EH (cell line): Measurements from ENCODE around the gene FOXC2.

Source experiments
- DNase-seq: peaks from one replicate; pipeline ENCODE4 v3.0.0-alpha.2; 2015; ENCODE audit warnings: low read depth

The FOXC2 gene

DNA sequence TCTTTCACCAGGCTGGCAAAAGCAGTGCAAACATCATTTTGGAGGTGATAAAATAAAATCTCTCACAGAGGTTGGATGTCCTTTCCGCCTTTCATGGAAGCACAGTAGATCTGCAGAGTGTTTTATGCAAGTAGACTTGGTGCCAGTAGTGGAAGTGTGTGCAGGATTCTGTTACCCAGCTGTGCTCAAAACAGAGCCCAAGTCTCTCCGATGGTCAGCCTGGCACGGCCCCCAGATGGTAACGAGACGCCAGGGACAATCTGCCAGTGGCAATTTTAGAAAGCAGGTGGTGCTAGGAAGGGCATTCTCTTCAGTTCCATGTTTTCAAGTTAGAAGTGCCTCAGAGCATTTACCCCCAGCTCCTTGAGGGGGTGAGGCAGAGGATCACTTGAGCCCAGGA, 10.1 kb upstream of the FOXC2 start:
- DNase-seq: no peak

DNA sequence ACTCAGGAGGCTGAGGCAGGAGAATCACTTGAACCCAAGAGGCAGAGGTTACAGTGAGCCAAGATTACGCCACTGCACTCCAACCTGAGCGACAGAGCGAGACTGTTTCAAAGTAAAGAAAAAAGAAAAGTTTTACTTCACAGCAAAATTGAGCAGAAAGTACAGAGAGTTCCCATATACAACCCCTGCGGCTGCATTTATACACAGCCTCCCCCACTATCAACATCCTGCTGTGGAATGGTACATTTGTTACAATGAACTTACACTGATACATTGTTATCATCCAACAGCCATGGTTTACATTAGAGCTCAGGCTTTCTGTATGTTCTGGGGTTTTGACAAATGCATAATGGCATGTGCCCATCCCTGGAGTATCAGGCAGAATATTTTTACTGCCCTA, 9.0 kb upstream of the FOXC2 start:
- no peak for DNase-seq

DNA sequence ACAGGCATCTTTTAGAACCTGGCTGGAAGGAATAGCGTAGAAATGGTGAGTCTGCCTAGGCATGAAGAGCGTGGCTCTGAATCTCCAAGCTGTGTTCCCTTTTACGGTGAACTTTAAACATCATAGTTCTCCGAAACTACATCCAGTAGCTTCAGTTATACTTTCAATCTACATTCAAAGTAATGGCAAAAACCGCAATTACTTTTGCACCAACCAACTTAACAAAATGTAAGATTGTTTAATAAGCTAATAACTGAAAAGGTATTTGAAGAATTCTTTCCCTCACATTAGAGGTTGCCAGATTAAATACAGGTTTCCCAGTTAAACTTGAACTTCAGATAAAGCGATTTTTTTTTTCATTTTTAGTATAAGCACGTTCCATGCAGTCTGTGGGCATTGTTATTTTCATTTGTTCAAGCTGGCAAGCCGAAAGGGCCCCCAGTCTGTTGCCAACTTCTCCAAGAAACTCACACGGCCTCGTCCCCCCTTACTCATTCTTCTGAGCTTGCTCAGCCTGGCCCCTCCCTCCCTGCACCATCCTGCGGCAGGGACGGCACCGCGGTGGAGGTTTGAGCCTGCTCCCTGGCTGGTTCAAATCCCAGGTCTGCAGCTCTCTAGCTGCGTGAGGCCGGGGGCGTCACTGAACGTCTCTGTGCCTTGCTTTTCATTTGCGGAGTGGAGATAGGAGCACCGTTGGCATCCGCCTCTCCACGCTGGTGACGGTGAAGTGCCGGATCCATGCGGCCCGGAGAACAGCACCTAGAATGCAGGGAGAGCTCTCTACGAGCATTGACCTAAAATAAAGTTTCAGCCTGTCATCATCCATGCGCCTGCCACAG, 8.1 kb upstream of the FOXC2 start:
- DNase-seq: peak; percentile 2

GRCh38 chr16:86559802-86560305, 6.8 kb upstream of the FOXC2 start:
- DNase-seq: no peak

DNA sequence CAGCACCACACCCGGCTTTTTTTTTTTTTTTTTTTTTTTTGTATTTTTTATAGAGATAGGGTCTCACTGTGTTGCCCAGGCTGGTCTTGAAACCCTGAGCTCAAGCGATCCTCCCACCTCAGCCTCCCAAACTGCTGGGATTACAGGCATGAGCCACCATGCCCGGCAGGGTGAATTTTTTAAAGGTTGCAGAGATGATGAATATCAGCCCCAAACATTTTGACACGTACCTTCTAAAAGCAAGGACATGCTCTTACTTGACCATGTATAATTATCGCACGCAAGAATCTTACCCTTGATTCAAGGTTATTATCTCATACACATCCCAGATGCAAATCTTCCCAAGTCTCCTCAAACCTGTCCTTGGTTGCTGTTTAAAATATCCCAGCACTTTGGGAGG, 4.3 kb upstream of the FOXC2 start:
- DNase-seq: no peak

DNA sequence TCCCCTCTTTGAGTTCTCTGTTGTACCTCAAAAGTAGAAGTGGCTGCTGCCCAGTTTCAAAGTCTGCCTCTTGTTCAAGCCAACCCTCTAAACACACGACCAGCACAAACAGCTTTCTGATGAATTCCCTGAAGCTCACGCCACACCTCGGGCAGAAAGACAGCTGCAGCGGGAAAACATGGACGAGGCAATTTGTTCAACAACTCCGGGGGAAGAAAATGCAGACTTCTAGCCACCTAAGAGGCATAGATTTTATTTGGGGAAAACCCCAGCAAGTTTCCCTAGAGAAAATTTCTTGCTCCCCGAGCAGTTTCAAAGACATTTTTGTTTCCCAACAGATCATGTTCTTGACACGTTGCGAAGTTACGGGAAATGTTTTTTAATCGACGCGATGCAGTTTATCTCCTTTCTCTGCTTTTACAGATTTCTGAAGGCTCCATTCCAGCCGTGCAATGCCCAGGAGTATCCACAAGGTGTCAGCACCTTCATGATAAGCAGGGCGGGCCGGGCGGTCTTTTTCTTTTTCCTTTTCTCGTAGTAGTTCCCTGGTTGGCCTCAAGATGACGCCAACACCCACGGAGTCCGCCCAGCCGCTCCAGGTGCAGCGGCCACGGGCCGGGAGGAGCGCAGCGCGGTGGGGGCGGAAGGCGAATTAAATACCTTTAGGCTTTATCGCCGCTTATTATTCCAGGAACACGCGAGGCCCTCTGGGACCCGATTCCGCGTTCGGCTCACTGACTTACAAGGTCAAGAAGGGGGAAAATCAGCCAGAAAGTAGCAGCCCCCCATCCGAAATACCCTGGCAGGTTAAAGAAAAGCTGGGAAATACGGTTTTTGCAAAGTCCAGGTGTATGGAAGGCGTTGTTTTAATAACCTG, 2.9 kb upstream of the FOXC2 start:
- DNase-seq: peak; percentile 87

DNA sequence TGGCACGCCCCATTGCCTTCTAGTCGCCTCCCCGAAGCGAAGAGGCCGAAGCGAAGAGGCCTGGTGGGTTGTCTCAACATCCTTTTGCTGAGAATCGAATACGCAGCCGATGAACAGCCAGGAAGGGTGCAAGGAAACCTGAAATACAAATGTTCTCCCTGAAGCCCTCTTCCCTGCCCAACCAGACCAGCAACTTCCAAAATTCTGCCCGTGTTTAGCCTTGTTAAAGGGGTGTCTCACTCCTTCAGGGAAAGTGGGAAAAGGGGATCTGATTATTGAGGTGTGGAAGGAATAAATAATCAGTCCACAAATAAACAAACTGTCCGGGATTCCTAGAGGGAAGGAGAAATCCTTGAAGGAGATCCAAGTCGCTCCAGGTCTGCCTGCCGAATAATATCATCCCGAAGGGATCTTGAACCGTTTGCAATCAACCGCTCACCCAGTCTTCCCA, 1.4 kb upstream of the FOXC2 start:
- DNase-seq: no peak

DNA sequence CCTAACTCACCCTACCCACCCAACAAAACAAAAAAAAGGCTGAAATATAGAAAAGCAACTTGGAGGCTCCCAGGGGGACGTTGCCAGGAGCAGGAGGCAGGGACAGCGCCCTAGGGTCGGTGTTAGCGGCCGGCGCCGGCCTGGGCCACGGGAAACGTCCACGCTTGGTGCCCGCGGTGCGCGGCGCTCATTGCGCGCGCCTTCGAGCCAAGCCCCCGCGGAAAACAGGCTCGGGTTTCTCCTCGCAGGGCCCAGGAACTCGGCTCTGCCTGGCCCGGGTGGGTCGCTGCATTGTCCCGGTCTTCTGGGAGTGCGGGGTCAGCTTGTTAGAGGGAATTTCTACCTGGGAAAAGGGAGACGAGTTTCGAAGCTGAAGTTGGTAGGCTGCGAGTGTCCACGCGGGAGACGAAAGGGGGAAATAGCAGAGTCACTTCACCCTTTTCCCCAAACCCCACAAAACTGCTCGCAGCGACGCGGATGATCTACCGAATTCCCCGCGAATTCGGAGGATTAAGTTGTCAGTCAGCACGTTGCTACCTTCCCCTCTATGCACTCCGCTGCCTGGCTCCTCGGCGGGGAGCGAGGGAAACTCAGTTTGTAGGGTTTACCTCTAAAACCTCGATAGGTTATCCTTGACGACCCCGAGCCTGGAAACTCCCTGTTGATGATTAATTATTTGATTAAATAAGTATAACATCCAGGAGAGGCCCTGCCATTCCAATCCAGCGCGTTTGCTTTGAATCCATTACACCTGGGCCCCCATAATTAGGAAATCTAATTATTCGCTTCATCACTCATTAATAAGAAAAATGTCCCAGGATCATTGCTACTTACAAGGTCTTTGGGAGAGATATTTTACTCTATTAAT, 751 bp upstream of the FOXC2 start:
- peak; percentile 9 for DNase-seq

- peak; percentile 72 for DNase-seq
Observed at GRCh38 chr16:86566966-86567700, 504 bp downstream of the FOXC2 start.

DNA sequence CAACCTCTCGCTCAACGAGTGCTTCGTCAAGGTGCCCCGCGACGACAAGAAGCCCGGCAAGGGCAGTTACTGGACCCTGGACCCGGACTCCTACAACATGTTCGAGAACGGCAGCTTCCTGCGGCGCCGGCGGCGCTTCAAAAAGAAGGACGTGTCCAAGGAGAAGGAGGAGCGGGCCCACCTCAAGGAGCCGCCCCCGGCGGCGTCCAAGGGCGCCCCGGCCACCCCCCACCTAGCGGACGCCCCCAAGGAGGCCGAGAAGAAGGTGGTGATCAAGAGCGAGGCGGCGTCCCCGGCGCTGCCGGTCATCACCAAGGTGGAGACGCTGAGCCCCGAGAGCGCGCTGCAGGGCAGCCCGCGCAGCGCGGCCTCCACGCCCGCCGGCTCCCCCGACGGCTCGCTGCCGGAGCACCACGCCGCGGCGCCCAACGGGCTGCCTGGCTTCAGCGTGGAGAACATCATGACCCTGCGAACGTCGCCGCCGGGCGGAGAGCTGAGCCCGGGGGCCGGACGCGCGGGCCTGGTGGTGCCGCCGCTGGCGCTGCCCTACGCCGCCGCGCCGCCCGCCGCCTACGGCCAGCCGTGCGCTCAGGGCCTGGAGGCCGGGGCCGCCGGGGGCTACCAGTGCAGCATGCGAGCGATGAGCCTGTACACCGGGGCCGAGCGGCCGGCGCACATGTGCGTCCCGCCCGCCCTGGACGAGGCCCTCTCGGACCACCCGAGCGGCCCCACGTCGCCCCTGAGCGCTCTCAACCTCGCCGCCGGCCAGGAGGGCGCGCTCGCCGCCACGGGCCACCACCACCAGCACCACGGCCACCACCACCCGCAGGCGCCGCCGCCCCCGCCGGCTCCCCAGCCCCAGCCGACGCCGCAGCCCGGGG, 1.3 kb downstream of the FOXC2 start:
- DNase-seq: peak; percentile 63

DNA sequence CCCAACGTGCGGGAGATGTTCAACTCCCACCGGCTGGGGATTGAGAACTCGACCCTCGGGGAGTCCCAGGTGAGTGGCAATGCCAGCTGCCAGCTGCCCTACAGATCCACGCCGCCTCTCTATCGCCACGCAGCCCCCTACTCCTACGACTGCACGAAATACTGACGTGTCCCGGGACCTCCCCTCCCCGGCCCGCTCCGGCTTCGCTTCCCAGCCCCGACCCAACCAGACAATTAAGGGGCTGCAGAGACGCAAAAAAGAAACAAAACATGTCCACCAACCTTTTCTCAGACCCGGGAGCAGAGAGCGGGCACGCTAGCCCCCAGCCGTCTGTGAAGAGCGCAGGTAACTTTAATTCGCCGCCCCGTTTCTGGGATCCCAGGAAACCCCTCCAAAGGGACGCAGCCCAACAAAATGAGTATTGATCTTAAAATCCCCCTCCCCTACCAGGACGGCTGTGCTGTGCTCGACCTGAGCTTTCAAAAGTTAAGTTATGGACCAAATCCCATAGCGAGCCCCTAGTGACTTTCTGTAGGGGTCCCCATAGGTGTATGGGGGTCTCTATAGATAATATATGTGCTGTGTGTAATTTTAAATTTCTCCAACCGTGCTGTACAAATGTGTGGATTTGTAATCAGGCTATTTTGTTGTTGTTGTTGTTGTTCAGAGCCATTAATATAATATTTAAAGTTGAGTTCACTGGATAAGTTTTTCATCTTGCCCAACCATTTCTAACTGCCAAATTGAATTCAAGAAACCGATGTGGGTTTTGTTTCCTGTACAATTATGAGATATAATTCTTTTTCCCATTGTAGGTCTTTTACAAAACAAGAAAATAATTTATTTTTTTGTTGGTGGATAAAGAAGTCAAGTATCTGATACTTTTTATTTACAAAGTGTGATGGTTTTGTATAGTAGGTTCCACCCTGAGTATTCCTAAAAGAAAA, 2.3 kb downstream of the FOXC2 start:
- DNase-seq: peak; percentile 25

- DNase-seq: peak; percentile 29
Observed at GRCh38 chr16:86569701-86570447, 3.2 kb downstream of the FOXC2 start.

GRCh38 chr16:86570558-86571529, 4.2 kb downstream of the FOXC2 start:
- peak; percentile 34 for DNase-seq

DNA sequence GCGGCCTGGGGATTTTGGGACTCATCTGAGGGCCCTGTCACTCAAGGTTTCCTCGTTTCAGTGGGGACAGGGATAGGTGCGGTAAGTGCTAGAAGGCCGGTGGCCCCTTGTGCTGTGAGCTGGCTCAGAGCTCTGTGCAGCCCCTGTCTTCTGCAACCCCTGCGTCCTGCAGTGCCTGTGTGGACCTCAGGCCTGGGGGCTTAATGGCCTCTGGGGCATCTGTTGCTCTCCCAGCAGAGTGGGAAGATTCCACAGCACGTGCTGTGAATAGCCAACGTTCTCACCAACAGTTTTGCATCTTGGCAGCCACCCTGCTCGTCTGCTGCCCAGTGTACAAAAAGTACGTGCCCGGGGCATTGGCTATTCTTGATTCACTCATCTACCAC, 4.9 kb downstream of the FOXC2 start:
- peak; percentile 30 for DNase-seq

DNA sequence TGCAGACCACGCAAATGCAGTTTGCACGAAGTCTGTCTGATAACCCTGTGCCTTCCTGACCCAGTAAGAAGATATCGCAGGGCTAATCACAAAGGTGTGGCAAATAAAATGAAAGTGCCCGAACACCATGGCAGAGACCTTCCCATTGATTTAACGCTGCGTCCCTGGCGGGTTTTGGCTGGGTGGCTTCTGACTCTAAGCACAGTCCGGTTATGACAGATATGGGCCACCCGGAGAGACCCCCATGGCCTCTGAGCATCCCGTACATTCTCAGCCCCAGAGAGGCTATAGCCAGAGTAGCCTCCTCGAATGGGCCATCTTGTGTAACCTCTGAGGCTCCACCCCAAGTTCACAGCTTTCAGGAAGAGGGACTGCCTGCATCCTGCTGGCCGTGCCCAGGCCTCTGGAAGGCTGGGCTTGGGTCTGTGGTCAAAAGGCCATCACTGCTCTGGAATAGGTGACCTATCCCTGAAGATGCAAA, 5.5 kb downstream of the FOXC2 start:
- peak; percentile 68 for DNase-seq

DNA sequence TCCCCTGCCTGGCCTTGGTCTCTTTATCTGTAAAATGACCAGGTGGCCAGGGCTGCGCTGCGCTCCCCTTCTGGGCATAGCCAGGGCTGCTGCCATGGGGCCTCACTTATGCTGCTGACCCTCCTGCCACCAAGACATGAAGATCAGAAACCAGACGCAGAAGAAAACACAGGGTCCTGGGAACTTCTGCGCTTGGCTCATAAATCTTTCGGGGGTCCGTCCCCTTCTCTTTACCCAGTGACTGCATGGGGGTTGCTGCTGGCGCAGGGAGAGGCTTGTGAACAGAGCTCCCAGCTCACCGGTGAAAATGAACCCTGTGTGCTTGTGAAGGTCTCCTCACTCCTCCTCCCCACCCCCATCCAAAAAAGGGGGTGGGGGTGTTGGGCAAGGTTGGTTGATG, 6.0 kb downstream of the FOXC2 start:
- no peak for DNase-seq

DNA sequence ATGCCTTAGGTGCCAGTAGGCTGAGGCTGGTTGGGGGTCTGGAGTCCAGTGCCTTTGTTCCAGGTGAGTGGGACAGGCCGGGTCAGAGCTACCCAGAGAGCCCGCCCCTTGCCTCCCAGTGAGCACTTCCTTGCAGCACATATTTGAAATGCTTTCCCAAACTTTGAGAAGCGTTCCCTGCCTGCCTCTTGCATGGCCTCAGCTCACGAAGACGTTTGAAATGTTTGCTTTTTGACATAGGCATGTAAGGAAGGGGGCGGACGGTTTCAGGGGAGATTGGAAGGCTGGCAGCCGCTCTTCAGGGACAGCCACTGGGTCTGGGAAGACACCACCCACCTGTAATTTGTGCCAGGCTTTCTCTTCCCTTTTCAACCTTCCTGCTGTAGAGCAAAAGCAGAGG, 6.6 kb downstream of the FOXC2 start:
- DNase-seq: peak; percentile 93
